HepG2 (cell line): ENCODE measurements around the gene UCK2. TPM values are rescaled to one million over a fixed set of nuclear protein-coding genes. Genes with fewer than 3 reads are reported as not detected.

Experiments used
- ETV5 ChIP-seq: IDR thresholded peaks from 2 replicates; pipeline ENCODE4 v1.6.1; 2018; ENCODE audit warnings: missing biosample characterization, missing genetic modification reagents, inconsistent platforms, borderline replicate concordance
- FOXM1 ChIP-seq: sonication (generic); formaldehyde crosslinking; IDR thresholded peaks from 2 replicates; pipeline ENCODE4 v1.5.0; 2020; ENCODE audit warnings: missing genetic modification reagents
- KIAA2018 ChIP-seq: sonication (generic); formaldehyde crosslinking; IDR thresholded peaks from 2 replicates; pipeline ENCODE4 v1.5.0; 2020; ENCODE audit warnings: mild to moderate bottlenecking, missing genetic modification reagents, borderline replicate concordance
- KLF12 ChIP-seq: sonication (generic); formaldehyde crosslinking; IDR thresholded peaks from 2 replicates; pipeline ENCODE4 v1.4.0; 2020; ENCODE audit warnings: missing genetic modification reagents, borderline replicate concordance
- RBM22 ChIP-seq: fragments of 200-400 bp; formaldehyde crosslinking; optimal IDR thresholded peaks from 2 replicates; pipeline ENCODE3; 2017; ENCODE audit warnings: mild to moderate bottlenecking, low read length, moderate library complexity
- SNAPC4 ChIP-seq: sonication (generic); formaldehyde crosslinking; IDR thresholded peaks from 2 replicates; pipeline ENCODE4 v1.4.0; 2020; ENCODE audit warnings: mild to moderate bottlenecking, missing genetic modification reagents
- ZNF556 ChIP-seq: sonication (generic); formaldehyde crosslinking; IDR thresholded peaks from 2 replicates; pipeline ENCODE4 v1.4.0; 2020; ENCODE audit warnings: mild to moderate bottlenecking, missing genetic modification reagents, borderline replicate concordance
- ZNF672 ChIP-seq: sonication (generic); formaldehyde crosslinking; IDR thresholded peaks from 2 replicates; pipeline ENCODE4 v1.8.1; 2022; ENCODE audit warnings: missing genetic modification reagents
- polyA plus RNA-seq, 8 experiments: library from polyadenylated mRNA; depleted of rRNA in 3 of 8; stranded (reverse) in 7 of 8; unstranded in 1 of 8; fragments of >200 nt; fragmentation: Illumina TruSeq in 4 of 8; extraction: Trizol in 4 of 8; gene quantifications; 2 replicates each; pipeline versions ENCODE4 v1.2.1 to v1.2.3, GENCODE V29; 2011 to 2016; ENCODE audit warnings: low read depth in 4 of 8, missing spikeins in 1 of 8, mixed read lengths in 1 of 8; ENCODE audit not compliant: insufficient read depth in 1 of 8
- total RNA-seq, 5 experiments: library from RNA; depleted of rRNA; stranded (reverse); fragments of >200 nt; fragmentation: Illumina TruSeq; extraction: Trizol; gene quantifications; 2 replicates each; pipeline ENCODE4 v1.2.3, GENCODE V29; 2016; ENCODE audit warnings: low read depth in 1 of 5
- TF ChIP-seq, protein P1 (sequence below): sonication (generic); formaldehyde crosslinking; IDR thresholded peaks from 2 replicates; pipeline ENCODE4 v1.4.0; 2020; ENCODE audit warnings: missing genetic modification reagents

The UCK2 gene
- total and polyA plus RNA-seq, 2 of the 13 experiments (the other 11 are each of a cell fraction or from before 2014, with no cell fraction given) = 64.3 to 78.0 TPM

DNA sequence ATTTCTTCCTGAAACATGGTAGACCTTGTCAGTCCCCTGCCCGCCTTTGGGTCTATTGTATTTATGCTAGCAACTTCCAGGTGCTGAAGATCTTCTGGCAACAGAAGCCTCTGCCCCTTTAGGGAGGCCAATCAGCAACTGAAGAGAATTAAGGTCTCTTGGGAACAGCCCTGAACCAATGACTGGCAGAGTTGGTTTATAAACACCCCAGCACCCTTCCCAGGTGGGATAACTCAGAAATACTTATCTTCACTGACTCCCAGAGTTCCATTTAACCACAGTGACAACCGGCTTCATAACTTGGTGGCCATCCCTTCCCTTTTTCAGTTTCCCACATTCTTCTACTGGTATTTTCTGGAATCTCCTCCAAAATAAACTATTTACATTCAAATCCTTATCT lies 31.5 kb upstream of the UCK2 start (continued):
- TF ChIP-seq, protein P1, sequence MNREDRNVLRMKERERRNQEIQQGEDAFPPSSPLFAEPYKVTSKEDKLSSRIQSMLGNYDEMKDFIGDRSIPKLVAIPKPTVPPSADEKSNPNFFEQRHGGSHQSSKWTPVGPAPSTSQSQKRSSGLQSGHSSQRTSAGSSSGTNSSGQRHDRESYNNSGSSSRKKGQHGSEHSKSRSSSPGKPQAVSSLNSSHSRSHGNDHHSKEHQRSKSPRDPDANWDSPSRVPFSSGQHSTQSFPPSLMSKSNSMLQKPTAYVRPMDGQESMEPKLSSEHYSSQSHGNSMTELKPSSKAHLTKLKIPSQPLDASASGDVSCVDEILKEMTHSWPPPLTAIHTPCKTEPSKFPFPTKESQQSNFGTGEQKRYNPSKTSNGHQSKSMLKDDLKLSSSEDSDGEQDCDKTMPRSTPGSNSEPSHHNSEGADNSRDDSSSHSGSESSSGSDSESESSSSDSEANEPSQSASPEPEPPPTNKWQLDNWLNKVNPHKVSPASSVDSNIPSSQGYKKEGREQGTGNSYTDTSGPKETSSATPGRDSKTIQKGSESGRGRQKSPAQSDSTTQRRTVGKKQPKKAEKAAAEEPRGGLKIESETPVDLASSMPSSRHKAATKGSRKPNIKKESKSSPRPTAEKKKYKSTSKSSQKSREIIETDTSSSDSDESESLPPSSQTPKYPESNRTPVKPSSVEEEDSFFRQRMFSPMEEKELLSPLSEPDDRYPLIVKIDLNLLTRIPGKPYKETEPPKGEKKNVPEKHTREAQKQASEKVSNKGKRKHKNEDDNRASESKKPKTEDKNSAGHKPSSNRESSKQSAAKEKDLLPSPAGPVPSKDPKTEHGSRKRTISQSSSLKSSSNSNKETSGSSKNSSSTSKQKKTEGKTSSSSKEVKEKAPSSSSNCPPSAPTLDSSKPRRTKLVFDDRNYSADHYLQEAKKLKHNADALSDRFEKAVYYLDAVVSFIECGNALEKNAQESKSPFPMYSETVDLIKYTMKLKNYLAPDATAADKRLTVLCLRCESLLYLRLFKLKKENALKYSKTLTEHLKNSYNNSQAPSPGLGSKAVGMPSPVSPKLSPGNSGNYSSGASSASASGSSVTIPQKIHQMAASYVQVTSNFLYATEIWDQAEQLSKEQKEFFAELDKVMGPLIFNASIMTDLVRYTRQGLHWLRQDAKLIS (CRISPR knock-in tag) = no peak
- TF ChIP-seq KIAA2018 (no peak), FOXM1 (CRISPR knock-in tag) (no peak), ZNF672 (CRISPR knock-in tag) (no peak), ZNF556 (CRISPR knock-in tag) (no peak), KLF12 (CRISPR knock-in tag) (no peak), RBM22 (no peak), ETV5 (no peak), SNAPC4 (no peak)
- TF ChIP-seq, all 625 proteins: peak for 0
